Lung microvascular endothelial cell (primary cell): ENCODE measurements around the gene SVIL. TPM values are rescaled to one million over a fixed set of nuclear protein-coding genes. Genes with fewer than 3 reads are reported as not detected.
"Not testable (repeated sequence)": the region's sequence is repeated elsewhere in the genome, so short reads cannot be mapped to it uniquely, and the experiment has no call there.

Experiments used
- DNase-seq, 2 donors: peaks; one replicate each; pipeline versions ENCODE4 v3.0.0 to v3.0.0-alpha.2; 2010; ENCODE audit warnings: low read depth in 2 of 2
- total RNA-seq: library from RNA; depleted of rRNA; stranded (reverse); fragments of >200 nt; gene quantifications from 2 replicates; pipeline ENCODE4 v1.2.1, GENCODE V29; 2014

SVIL gene
- total RNA-seq, 1 donor from 2014 or later: 56.2 TPM

GRCh38 chr10:29542723-29543122 lies 92.0 kb downstream of the SVIL start:
- DNase-seq: no peak

- DNase-seq: no peak
Measured at GRCh38 chr10:29541422-29542210, 93.2 kb downstream of the SVIL start.

- DNase-seq: no peak
Measured at GRCh38 chr10:29540016-29540415, 94.8 kb downstream of the SVIL start.

GRCh38 chr10:29539412-29539811 lies 95.4 kb downstream of the SVIL start:
- no peak for DNase-seq

- DNase-seq: no peak
Measured at GRCh38 chr10:29537799-29538198, 97.0 kb downstream of the SVIL start.

GRCh38 chr10:29536691-29537090 lies 98.1 kb downstream of the SVIL start:
- DNase-seq: not testable (repeated sequence)

- peak in 1 of 2 donors; percentile 7 for DNase-seq
Measured at GRCh38 chr10:29535778-29536453, 98.9 kb downstream of the SVIL start.

GRCh38 chr10:29535012-29535777 lies 99.6 kb downstream of the SVIL start:
- DNase-seq: peak; percentile 25 to 46

GRCh38 chr10:29534590-29534989 lies 100.2 kb downstream of the SVIL start:
- no peak for DNase-seq

- DNase-seq: no peak
Measured at GRCh38 chr10:29533696-29534285, 101.0 kb downstream of the SVIL start.

GRCh38 chr10:29533046-29533445 lies 101.7 kb downstream of the SVIL start:
- no peak for DNase-seq

GRCh38 chr10:29532256-29532878 lies 102.4 kb downstream of the SVIL start:
- DNase-seq: no peak

GRCh38 chr10:29530112-29530976 lies 104.4 kb downstream of the SVIL start:
- DNase-seq: peak in 1 of 2 donors; percentile 29

- DNase-seq: no peak
Measured at GRCh38 chr10:29529146-29529545, 105.6 kb downstream of the SVIL start.

GRCh38 chr10:29525762-29526161 lies 109.0 kb downstream of the SVIL start:
- DNase-seq: no peak

GRCh38 chr10:29524720-29525119 lies 110.1 kb downstream of the SVIL start:
- no peak for DNase-seq

- DNase-seq: no peak
Measured at GRCh38 chr10:29524294-29524693, 110.5 kb downstream of the SVIL start.

GRCh38 chr10:29522918-29523317 lies 111.9 kb downstream of the SVIL start:
- DNase-seq: no peak

GRCh38 chr10:29522061-29522855 lies 112.5 kb downstream of the SVIL start:
- DNase-seq: no peak

- DNase-seq: no peak
Measured at GRCh38 chr10:29519659-29520058, 115.1 kb downstream of the SVIL start.
